ENCODE data around the gene FAM3C.
"Not testable (repeated sequence)": the region's sequence is repeated elsewhere in the genome, so short reads cannot be mapped to it uniquely, and the experiment has no call there.

FAM3C gene

DNA sequence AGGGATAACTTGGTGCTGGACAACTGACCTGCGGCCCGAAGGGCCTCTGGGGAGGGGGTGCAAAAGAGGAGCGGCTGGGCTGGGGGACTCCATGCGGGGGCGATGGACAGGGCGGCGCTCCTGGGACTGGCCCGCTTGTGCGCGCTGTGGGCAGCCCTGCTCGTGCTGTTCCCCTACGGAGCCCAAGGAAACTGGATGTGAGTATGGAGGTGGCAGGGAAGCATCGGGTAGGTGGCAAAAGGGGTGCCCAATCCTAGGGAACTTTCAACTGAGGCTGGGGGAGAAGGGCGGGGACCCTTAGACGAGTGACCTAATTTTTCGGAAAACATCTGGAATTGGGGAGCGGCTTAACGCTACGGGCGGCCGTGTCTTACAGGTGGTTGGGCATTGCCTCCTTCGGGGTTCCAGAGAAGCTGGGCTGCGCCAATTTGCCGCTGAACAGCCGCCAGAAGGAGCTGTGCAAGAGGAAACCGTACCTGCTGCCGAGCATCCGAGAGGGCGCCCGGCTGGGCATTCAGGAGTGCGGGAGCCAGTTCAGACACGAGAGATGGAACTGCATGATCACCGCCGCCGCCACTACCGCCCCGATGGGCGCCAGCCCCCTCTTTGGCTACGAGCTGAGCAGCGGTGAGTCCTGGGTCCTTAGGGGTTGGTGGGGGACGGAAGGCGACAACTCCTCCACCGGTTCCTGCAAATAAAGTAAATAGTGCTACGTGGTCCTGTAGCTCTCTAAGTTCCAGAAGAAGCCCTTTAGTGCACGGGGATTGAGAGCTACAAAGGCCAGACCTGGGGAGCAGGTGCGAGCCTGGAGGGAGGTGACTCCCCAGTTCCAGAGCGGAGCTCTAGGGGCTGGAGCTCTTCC is 66.7 kb downstream of the FAM3C start:
- FAIRE-seq = no peak

DNA sequence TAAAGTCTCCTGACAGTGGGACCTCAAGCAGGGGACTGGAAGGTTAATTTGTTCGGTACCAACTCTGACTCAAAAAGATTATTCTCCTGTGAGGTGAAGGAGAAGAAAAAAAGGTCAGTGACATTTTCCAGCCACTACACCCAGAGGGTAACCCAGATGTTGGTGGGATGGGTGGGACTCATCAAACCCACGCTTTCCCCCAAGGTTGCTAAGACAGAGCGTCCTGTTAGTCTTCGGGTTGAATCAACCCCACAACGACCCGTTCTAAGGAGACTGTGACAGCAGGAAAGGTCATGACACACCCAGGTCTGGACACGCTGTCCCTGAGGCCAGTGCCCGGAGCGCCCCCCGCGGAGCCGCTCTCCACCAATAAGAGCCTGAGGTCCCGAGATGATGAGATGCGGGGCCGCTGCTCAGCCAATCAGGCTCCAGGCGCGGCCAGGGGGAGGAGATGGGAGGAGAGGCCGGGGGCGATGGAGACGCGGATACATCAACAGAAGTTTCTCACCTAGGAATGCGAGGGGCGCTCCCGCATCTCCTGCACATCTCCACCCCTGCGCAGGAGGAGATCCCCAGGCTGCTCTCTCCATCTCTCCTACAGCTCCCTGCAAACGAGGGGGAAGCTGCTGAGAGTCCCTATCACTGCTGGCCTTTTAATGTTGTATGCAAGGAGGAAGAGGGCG is 67.5 kb downstream of the FAM3C start, which contains the start of gene WNT16:
Gene WNT16 (plus strand): TSS at position 493 of the 683 bp plus-strand sequence. CDS start 293 bp downstream, outside the sequence.
- no peak for FAIRE-seq

DNA sequence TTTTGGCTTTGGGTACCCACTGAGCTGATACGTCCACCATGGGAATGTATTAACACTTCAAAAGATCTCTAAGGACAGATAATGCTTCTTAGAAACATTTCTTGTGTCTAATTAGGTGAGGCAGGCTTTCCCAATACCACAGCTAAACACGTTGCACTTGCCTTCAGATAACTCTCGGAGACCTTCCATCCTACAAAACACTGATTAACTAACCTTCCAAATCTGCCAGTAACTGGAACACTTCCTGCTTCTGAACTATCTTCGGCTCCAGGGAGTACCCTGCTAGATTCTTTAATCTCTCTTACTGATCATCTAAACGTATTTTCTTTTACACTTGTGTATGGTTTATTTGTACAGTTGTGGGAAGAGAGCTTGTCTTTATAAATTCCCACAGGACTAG is 68.4 kb downstream of the FAM3C start:
- FAIRE-seq = no peak

DNA sequence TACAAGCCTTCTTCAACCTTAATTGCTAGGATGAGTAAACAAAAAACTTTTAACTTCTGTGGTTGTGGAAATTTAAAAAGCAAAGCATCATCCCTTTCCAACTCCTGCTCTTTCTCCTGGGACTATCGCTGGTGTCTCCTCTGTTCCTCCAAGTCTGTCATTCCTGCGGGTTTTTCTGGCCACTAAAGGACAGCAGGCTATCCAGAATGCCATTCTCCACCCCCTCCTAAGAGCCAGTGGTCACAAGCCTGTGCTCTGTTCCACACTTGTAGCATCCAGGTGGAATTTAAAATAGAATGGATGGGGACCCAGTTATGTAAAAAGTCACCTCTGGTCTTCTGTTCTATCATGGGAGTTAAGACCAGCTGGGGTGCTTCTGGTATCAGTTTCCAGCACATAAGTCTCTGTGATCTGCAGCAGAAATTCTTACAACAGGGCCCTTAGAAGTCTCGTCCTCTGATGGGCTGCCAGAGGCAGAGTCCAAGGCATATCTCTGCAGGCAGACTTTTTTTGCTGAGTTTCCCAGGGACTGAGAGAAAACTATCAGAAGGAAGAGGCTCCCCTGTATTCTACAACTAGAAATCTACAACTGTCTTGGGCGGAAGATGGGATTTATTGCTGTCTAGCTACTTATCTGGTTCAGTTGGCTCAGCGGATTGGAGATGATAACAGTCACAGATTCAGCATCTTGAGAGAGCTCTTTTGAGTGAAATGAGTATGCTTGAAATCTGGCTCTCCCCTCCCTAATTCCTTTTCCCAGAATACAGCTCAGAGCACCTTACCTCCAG is 72.4 kb downstream of the FAM3C start:
- FAIRE-seq = no peak

DNA sequence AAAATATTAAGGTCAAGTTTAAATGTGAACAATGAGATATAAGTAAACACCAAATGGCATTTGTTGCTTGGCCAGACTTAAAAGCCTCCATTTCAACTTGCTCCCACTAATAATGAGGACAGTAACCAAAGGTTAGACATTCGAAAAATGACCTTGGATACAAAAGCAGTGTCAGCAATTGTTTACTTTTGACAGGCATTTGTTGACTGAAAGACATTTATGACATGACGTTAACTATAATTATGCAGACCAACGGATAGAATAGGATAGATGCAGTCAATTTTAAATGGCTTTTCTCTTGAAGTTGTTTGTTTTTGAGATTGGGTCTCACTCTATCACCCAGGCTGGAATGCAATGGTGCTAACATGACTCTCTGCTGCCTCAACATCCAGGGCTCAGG is 73.6 kb downstream of the FAM3C start:
- no peak for FAIRE-seq

DNA sequence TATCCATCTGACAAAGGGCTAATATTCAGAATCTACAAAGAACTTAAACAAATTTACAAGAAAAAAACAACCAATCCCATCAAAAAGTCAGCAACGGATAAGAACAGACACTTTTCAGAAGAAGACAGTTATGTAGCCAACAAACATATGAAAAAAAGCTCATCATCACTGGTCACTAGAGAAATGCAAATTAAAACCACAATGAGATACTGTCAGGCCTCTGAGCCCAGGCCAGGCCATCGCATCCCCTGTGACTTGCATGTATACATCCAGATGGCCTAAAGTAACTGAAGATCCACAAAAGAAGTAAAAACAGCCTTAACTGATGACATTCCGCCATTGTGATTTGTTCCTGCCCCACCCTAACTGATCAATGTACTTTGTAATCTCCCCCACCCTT is 80.9 kb downstream of the FAM3C start:
- not testable (repeated sequence) for FAIRE-seq

DNA sequence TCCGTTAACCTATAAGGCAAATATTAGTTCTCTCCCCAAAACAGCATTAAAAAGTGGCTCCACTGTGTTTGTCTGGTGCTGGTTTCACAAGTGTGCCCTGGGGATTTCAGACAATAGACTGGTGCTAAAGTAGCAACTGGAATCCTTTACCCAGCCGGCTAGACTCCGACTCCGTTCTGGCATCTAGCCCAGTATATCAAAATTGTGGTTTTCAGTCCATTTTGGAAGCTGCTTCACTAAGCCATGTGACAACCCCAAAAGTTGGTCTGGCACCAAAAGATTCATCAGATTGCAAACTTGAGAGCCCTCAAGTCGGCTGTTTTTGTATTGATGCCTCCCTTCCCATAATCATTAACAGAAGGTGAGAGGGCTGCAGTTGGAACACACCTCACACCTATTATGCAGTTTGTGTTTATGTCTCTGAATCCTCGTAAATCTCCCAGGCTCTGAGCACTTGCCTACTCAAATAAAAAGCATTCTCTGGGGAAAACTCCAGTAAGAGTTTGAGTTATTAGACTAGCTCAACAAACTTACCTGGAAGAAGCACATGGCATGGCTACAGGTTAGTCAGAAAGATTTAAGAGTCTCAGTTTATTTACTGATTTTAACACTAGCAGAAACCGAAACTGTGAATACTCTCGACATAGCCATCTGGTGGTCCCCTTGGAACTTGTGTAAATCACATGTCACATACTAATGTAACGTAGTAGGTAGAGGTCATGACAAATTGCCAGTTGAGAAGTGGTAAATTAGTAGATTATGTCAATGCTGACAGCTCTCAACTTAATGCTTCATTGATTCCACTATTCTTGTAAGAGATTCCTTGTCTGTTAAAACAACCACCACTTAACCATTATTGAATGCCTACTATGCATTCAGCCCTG is 82.1 kb downstream of the FAM3C start:
- no peak for FAIRE-seq

DNA sequence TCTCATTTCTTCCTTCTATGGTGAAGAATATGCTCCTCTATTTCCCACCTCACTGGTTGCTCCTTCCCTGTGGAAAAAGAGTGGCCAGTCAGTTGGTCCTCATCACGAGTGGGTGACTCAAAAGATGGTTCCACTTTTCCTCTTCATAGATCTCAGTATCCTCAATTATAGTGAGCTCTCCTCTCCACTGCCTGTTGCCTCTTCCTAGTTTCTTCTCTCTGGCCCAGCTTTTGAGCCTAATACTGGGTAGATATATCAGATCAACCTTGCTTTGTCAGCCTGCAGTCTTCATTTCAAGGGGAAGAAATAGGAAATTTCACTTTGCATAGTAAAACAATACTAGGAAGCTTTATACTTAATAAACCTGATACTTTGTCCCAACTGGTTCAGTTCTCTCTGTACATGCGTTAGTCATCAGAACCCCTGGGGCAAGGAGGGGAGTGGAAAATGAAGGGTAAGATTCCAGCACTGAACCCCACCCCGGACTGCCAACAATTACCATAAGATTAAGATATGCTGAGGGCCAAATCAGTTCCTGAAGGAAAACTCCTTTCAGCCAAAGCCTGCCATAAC is 82.8 kb downstream of the FAM3C start:
- FAIRE-seq = no peak

DNA sequence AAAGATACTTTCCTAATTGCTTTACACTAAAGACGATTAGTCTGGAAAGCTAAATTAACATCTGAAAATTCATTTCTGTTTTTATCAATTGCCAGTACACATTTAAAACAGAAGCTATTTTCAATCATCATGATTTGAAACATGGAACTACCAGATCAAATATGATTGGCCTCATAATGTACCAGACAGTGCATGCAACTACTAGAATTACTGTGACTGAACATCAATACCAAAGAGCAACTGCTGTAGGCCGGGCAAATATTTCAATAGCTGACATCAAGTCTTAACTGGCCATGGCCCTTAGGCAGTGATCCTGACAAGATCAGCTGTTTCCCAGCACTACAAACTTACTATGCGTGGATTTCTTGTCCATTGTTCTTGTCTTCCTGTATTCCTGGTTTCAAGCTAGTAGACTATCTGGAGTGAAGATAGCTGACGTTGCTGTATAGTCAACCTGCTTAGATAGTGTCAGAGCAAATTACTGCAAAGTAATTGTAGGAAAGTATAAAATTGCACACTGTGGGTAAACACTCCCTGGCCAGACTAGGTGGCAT is 89.0 kb downstream of the FAM3C start:
- FAIRE-seq = no peak

DNA sequence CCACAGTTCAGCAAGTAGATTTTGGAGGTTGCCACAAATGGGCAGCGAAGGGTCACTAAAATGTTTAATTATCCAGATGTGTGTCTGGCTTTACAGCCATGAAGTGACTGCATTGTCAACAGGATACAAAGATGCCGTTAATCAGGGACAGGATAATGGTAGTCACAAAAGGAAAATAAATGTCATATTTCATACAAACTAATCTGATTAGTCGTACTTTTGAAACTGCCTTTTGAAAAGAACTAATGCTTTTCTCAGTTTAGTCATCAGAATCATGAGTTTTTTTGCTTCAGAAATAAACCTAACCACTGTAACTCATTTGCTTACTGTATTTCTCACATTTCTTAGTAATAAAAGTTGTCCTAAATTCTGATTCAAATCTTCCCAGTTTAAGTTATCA is 89.5 kb downstream of the FAM3C start:
- no peak for FAIRE-seq

DNA sequence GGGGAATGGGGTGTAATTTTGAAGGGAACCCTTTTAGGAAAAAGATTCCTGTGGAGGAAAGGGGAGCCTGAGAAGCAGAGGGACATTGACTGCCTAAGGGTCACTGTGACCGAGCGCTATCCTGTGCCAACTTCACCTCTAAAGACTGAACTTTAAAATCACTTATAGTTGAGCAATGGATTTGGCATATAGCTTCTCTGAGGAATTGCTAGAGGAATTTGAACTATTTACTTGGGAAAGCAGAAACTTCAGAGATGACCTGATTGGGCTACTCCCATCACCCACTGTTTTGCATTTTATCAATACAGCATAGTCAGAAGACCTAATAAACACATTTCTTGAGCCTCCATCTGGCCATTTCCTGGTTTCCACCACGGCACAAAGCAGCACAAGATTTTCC is 91.0 kb downstream of the FAM3C start:
- no peak for FAIRE-seq

DNA sequence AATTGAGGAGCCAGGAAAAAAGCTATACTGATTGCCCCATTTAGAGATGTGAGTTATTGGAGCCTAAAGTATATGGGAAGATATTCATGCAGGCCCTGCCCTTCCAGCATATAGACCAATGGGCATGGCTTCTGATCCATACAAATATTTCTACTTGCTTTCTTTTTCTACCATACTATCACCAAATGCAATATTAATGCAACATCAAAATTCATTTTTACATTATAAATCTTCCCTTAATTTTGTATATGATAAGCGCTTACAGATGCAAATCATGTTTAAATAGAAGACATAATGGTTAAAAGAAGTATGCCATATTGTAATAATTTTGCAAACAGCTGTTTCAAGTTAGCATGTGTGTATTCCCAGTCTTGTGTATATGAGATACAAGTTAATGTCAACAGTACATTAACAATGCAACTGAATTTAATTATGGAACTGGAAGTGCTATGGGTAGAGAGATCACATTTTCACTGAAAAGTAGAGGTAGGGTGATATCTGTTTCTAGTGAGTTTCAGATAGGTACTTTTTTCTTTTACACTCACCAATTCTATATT is 91.9 kb downstream of the FAM3C start:
- FAIRE-seq = no peak

DNA sequence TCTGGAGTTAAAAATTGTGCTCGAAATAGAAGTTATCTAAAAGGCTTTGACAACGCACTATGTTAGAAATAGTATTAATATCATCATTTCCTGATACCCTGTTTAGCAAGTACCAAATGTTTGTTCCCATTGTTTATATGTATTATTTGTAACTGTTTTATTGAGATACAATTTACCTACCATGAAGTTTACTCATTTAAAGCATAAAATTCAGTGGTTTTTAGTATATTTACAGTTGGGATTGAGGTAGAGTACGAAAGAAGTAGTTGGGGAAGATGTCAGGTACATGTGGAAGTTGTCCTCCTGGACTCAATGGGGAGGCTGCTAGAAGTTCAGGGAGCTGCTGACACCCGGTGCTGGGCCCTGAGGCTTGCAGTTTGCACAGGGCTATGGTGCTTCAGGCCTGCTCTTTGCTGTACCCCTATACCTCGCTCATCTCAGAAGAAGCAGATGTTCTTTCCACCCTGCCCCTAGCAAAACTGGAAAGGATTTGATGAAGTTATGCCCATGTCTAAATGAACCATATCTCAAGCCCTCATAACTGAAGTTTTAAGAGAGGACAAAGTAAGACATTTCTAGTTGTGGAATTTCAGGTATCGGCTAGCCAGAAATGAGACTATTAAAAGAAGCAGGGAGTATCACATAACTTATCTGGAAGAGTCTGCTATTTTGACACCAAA is 92.5 kb downstream of the FAM3C start:
- no peak for FAIRE-seq

DNA sequence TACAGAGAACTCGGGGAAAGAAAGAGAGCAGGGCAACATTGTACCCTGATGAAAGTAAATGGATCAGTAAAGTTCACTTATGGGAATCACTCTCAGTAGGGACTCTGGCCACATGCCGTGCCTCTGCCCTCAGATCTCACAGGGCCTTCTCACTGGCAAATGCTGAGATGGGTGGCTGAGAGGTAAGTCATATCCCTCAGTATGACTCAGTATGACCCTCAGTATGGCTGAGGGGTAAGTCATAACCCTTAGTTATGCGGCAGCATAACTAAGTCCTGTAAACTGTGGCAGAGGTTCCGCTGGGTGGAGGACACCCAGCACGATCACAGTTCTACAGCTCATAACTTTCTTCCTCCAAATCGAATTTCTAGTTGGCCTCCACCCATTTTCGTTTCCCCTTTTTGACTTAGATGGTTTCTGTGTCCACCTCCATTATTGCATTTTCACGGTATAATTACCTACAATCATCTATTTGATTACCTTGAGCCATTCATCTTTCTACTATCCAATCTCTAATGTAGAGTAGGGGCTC is 93.8 kb downstream of the FAM3C start:
- FAIRE-seq = no peak

DNA sequence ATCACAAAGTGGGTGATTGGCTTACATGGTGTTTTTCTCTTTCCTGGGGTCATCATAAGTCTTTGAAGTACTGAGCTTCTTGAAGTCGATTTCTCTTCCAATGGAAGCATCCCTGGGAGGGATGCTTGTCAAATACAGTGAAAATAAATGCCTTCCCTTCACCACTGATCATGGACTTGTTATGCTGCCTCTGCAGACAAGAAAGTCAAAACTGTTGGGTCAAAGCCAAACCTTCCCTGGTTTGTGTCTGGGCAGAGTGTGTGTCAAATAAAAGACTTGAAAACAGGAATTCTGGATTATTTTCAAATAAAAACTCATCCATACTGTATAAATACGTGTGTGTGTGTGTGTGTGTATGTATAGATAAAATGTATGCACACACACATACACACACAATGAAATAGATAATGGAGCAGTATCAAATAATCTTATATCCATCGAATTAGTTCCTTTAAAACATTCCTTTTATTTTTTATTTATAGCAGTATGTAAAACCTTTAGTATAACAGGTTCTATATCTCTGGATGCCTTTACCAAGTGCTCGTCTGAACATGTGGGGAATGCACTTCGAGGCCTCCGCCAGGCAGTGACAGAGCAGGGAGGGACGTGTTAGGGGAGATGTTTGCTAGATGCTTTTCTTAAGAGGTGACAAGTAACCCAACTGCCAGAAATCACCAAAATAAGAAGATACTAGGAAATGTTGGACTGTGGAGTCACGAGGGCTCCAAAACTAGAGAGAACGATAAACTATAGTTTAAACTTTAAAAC is 94.5 kb downstream of the FAM3C start:
- no peak for FAIRE-seq

DNA sequence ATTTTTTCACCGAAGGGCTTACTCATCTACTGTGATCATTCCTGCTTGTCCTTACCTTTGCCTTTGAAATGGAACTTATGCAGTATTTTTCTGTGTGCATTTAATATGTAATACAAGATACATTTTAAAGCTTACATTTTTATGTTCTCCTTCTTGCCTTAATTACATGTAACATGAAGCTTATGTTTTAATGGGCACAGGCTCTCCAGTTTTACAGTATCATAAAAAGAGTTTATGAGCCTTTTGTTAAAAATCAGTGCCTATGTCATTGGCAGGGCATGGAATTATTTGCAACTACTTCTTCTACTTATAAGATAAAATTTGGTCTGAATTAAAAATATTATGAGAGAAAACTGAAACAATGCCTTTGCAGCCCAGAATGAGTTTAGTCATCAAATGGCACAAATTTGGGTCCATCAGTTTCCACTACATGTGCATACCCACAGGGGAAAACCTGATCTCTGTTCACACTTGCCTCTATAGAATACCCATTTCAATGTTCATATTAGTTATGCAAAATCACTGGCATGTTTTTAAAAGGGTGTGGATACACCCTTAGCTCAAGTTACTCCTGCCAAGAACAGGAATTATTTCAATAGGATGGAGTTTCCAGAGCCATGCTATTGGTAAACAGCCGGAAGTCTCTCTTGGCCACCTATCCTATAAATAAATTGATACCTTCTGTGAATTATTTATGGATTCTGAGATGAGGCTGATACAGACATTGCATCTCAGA is 95.3 kb downstream of the FAM3C start:
- no peak for FAIRE-seq

Measured in TTC549 (cell line).